Measurements from ENCODE around the gene EPHA2.
A peak's percentile ranks its signal among the peaks of the same experiment; 100 is the strongest.

EPHA2 gene

DNA sequence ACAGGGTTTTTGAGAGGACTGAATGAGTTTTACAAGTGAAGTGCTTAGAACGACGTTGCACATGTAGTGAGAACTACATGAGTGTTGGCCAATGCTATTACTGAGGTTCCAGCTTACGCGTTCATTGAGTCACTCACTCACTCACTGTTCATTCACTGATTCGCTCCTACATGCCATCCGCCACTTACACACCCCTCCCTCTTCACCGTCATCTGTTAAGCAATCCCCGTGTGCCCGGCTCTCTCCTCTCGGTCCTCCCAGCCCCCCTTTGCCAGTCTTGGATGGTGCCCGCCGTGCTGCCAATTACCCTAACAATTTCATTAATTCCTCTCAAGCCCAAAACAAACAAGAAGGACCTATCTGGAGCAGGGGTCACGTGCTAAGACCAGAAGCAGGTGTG lies 27.3 kb upstream of the EPHA2 start:
- DNase-seq (ENCODE audit: extremely low read depth, low read depth), result no peak
- TF ChIP-seq, protein P1, sequence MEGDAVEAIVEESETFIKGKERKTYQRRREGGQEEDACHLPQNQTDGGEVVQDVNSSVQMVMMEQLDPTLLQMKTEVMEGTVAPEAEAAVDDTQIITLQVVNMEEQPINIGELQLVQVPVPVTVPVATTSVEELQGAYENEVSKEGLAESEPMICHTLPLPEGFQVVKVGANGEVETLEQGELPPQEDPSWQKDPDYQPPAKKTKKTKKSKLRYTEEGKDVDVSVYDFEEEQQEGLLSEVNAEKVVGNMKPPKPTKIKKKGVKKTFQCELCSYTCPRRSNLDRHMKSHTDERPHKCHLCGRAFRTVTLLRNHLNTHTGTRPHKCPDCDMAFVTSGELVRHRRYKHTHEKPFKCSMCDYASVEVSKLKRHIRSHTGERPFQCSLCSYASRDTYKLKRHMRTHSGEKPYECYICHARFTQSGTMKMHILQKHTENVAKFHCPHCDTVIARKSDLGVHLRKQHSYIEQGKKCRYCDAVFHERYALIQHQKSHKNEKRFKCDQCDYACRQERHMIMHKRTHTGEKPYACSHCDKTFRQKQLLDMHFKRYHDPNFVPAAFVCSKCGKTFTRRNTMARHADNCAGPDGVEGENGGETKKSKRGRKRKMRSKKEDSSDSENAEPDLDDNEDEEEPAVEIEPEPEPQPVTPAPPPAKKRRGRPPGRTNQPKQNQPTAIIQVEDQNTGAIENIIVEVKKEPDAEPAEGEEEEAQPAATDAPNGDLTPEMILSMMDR (IDR thresholded peaks at IDR 0.05; ENCODE audit: low read depth, low read length), result no peak

DNA sequence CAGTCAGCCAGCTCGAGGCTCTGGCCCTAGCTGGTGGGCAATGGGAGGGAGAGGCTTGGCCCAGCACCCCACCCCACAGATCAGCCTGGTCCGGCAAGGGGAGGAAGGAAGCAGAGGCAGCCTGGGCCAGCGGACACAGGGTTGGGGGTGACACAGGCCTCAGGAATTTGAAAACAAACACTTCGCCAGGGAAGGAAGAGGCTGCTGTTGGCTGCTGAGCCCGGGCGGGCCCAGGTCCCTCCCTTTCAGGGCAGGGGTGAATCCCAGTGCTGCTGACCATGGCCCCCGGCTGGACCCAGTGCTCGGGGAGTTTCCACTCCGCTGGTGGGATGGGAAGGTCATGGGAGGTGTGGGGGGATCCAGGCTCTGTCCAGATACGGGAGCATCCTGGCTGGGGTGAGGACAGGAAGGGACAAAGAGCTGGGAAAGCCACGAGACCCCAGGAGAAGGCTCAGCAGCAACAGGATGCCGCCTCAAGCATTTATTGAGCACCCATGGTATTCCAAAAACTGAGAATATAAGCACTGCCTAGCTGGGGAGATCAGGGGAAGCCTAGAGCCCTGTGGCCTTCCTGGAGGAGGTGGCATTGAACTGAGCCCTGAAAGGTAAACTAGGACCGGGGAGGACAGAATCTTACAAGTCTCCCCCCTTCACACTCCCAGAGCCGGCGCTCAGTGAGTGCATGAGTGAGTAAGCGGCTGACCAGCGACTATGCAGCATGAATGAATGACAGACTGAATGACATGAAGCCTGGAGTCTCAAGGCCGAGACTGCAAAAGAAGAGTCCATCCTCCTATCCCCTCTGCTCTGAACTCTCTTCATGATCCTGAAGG lies 26.2 kb upstream of the EPHA2 start:
- DNase-seq (ENCODE audit: extremely low read depth, low read depth), result peak; percentile 69
- TF ChIP-seq, protein P1 (IDR thresholded peaks at IDR 0.05; ENCODE audit: low read depth, low read length), result no peak

DNA sequence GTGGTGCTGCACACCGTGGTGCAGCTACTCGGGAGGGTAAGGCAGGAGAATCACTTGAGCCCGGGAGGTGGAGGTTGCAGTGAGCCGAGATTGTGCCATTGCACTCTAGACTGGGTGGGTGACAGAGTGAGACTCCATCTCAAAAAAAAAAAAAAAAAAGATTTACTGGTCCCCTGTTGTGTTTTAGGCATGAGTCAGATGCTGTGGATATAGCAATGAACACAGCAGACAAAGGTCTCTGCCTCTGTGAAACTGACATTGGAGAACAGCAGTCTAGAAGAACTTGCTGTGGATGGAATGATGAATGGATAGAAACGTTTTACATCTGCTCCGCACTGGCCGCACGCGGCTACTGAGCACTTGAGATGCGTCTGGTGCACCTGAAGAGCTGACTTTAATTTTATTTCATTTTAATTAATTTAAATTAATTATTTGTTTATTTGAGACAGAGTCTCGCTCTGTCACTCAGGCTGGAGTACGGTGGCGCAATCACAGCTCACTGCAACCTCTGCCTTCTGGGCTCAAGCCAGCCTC lies 24.5 kb upstream of the EPHA2 start:
- DNase-seq (ENCODE audit: extremely low read depth, low read depth), result no peak
- TF ChIP-seq, protein P1 (IDR thresholded peaks at IDR 0.05; ENCODE audit: low read depth, low read length), result no peak

DNA sequence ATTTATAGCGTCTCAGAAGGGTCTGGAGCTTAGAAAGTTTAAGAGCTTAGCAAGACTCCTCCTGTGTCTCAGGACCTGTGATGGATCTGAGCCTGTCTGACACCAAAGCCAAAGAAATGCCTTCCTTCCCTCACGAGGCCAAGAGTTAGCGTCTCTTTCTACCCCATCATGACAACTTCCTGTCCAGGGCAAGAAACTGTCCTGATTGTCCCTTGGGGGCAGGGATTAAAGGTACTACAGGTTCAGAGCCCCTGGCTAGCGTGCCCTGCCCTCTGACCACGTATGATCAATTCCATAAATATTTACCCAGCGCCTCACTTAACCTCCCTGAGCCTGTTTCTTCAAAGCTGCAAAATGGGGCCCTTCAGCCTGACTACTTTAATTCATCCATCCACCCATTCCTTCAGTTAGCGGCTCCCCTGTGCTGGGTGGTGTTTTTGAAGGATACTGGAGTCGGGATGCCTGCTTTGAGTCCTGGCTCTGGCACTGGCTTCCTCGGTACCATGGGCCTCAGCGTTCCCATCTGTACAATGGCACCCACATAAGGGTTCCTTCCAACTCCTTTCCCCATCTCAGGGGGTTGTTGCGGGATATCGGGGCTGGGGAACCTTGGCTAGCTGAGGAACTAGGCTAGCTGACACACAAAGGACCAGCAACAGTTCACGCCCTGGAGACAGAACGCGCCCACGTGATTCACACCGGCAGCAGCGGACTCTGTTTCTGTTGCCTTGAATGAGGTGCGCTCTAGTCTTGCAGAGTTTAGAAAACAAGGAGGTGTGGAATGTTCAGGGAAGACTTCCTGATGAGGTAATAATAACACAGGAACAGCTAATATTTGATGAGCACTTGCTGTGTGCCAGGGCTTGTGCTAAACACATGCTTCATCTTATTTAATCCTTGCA lies 23.0 kb upstream of the EPHA2 start:
- TF ChIP-seq, protein P1 (IDR thresholded peaks at IDR 0.05; ENCODE audit: low read depth, low read length), result no peak
- no peak for DNase-seq (ENCODE audit: extremely low read depth, low read depth)

DNA sequence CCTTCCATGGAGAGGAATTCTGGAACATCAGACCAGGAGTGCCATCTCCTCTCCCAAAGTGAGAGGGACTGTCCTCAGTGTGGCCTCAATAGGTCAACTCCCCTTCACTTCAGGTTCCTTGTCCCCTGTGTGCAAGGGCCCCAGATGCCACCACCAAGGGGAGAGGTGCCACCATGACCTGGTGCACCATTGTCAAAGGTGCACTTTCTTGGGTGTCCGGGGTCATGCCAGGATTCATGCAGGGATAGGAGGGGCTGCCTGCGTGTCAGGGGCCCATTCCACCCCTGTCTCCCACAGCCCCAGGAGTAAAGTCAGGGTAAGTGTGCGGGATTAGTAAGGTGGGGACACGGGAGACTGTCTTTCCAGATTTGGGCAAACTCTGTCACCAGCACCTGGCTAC lies 21.4 kb upstream of the EPHA2 start:
- TF ChIP-seq, protein P1 (IDR thresholded peaks at IDR 0.05; ENCODE audit: low read depth, low read length), result no peak
- no peak for DNase-seq (ENCODE audit: extremely low read depth, low read depth)

DNA sequence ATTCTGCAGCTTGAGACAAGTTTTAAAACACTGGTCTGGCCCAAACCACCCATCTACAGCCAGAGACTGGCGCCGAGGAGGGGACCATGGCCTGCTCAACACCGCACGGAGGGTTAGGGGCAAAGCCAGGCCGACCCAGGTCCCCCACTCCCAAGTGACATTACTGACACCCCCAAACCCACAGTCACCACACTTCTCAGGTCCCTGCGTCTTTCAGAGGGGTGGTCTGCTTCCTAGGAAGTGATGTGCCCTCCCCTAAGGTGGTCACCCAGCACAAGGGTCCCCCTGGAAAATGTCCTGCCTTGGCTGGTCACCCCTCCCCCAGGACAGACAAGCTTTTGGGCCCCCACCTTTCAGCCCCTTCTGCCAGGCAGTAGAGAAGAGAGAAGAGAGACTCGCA lies 20.8 kb upstream of the EPHA2 start:
- no peak for DNase-seq (ENCODE audit: extremely low read depth, low read depth)
- TF ChIP-seq, protein P1 (IDR thresholded peaks at IDR 0.05; ENCODE audit: low read depth, low read length), result no peak
